Activated naive CD4-positive, alpha-beta T cell treated with anti-CD3 and anti-CD28 coated beads, Interleukin-2, amount 50 U/mL, for 16 hours (primary cell): ENCODE results near the gene POU2AF2.

Source experiments
- DNase-seq: peaks from one replicate; pipeline ENCODE4 v3.0.0-alpha.2; 2020

POU2AF2 gene

DNA sequence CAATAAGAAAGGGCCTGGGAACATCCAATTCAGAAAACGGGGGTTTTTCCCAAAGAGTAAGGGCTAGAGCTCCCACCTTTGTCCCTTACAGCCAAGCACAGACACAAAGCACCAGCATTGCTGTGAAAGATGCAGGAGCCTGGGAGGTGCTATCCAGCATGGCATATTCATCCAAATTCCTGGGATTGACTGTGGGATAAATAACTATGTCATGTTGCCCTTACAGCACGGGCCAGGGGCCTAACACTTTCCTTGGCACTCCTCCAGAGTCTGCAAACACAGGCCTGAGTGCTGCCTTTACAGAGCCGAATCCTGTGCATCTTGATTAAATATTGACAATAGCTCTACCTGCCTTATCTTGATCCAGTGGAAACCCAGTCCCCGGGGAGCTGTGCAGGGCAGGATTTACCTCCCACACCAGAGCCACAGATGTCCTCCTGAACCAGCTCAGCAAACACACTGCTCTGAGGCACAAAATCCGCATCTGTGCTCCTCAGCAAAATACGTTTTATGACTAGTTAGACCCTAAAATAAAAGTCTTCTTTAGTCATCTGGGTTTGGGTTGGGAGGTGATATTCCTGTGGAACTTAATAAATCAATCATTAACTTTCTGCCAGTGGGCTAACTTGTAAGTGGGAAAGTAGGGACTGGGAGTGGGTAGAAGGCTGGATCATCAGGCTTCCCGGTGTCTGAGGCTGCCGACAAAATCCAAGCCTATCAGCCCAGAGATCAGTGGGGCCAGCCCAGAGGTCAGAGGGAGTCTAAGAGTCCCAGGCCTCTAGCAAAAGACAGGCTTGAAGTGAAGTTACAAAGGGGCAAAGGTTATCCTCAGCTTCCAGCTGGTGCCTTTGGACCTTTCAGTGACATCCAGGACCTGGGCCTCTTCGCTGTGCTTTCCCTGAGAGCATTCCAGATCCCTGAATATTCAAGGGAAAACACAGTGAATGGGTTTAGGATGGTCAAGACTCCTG, 89.3 kb downstream of the POU2AF2 start:
- no peak for DNase-seq

DNA sequence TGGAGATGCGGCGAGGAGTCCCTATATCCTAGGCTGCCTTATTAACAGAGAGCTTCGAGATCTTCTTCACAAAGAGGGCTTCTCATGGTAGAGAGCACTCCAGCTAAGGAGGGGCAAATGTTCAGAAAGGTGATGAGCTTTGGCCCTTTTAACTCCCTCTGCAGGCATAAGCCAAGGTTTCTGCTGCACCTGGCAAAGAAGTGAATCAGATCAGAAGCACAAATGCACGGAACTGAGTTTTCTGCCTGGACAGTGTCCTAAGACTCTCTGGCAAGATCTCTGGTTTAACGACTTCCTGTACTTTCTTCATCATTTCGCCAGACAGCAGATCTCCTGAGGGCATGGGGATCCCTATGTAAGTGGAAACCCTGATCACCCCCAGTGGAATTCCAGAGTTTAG, 90.0 kb downstream of the POU2AF2 start:
- no peak for DNase-seq
